Urinary bladder (tissue), 4 donors: ENCODE results near the gene RSPH1. TPM values are rescaled to one million over a fixed set of nuclear protein-coding genes. Genes with fewer than 3 reads are reported as not detected.

Experiments
- DNase-seq: peaks from one replicate; pipeline ENCODE4 v3.0.0-alpha.2; 2015; ENCODE audit errors: extremely low spot score
- H3K27ac ChIP-seq: one replicate; pipeline ENCODE4 v1.5.1; 2013; ENCODE audit warnings: low read depth, mild to moderate bottlenecking, moderate library complexity
- H3K36me3 ChIP-seq: one replicate; pipeline ENCODE4 v1.6.1; 2013; ENCODE audit warnings: mild to moderate bottlenecking, moderate library complexity; ENCODE audit not compliant: insufficient read depth
- H3K4me1 ChIP-seq: one replicate; pipeline ENCODE4 v1.6.1; 2013; ENCODE audit warnings: mild to moderate bottlenecking, moderate library complexity; ENCODE audit not compliant: insufficient read depth
- H3K4me3 ChIP-seq: one replicate; pipeline ENCODE4 v1.5.1; 2013; ENCODE audit warnings: low read depth, low read length
- WGBS: extraction: QIAGEN DNeasy Blood & Tissue Kit; methylation state at CpG from one replicate; pipeline ENCODE4 v1.1.7; 2013; 5-methylcytosine and 5-hydroxymethylcytosine counted together
- polyA plus RNA-seq: library from polyadenylated mRNA; stranded (reverse); fragments of 200-250 nt; gene quantifications from one replicate; pipeline ENCODE4 v1.2.3, GENCODE V29; 2013
- total RNA-seq: library from RNA; depleted of rRNA; stranded (reverse); fragments of >200 nt; gene quantifications from one replicate; pipeline ENCODE4 v1.2.3, GENCODE V29; 2014
- donor health status: healthy with polysubstance abuse.
- donor health status: healthy.

The RSPH1 gene
- total and polyA plus RNA-seq, 2 donors: 0.26 to 0.84 TPM

DNA sequence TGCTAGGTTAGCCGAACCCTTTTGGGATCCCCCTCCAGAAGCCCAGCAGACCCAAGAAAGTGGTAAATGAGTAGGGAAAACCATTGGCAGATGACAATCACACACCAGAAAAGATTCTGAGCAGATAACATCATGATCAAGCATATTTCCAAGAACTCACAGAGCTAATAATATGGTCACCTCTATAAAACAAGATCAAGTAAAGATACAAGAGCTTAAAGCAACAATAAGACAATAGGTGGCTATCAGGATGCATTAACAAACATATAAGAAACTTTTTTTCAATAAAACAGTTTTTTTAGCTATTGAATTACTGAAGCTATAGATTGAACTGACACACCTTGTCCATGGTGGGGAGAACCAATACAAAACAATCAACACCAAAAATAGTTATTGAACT is 63.3 kb downstream of the RSPH1 start:
- Histone ChIP-seq H3K4me1 (no peaks in the 10 kb centered on the region), H3K36me3 (no peaks in the 10 kb centered on the region), H3K27ac (no peak overlapping the region), H3K4me3 (no peak overlapping the region)
- 33% methylated on average over 1 of the region's 1 CpG for WGBS
- DNase-seq: no peak

GRCh38 chr21:42431196-42431595 is 64.8 kb downstream of the RSPH1 start:
- DNase-seq: no peak
- no peaks in the 10 kb centered on the region for H3K36me3 ChIP-seq
- no peak overlapping the region for H3K4me3 ChIP-seq
- H3K4me1 ChIP-seq: no peaks in the 10 kb centered on the region
- WGBS: 68% methylated on average over 7 of the region's 7 CpGs
- no peak overlapping the region for H3K27ac ChIP-seq

DNA sequence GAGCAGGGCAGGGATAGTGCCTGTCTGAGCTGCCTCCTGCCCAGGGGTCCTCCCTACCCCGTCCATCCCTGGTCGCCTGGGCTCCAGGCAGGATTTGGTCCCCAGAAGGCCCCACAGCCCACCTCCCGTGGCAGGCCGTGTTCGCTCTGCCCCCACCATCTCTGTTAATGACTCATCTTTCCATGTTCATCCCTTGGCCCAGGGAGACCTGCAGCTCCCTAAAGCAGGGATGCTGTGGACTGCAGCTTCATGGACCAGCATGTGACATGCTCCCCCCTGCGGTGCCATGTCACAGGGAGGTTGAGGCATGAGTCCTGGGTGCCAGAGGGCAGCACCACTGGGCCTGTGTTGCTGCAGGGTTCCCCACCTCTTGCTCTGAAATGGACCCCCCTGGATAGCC is 65.5 kb downstream of the RSPH1 start:
- no peak overlapping the region for H3K4me3 ChIP-seq
- no peak overlapping the region for H3K27ac ChIP-seq
- no peaks in the 10 kb centered on the region for H3K36me3 ChIP-seq
- WGBS: 82% methylated on average over 6 of the region's 6 CpGs
- no peaks in the 10 kb centered on the region for H3K4me1 ChIP-seq
- DNase-seq: no peak

DNA sequence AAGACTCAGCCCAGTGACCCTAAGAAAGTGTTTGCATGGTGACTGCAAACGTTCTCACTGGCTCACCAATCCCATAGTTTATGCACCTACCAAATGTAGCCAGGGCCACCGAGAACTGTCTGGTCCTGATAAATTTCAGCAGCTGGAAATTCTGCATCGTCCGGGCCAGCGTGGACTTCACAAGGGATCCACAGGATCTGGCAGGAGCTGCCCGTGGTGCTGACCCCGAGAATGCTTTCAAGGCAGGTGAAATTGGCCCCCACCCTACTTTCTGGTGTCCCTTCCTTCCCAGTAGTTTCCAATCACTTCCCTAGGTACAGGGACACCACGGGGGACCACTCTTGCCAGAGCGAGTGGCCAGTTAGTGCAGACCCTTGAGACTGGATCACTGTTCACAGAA is 66.2 kb downstream of the RSPH1 start:
- H3K36me3 ChIP-seq: no peaks in the 10 kb centered on the region
- 26% methylated on average over 9 of the region's 9 CpGs for WGBS
- H3K4me3 ChIP-seq: no peak overlapping the region
- H3K4me1 ChIP-seq: no peaks in the 10 kb centered on the region
- no peak overlapping the region for H3K27ac ChIP-seq
- DNase-seq: no peak

- 98% methylated on average over 1 of the region's 1 CpG for WGBS
- H3K36me3 ChIP-seq: no peaks in the 10 kb centered on the region
- DNase-seq: no peak
- H3K4me3 ChIP-seq: no peak overlapping the region
- H3K27ac ChIP-seq: no peak overlapping the region
- peaks cover 1% of the 10 kb centered on the region for H3K4me1 ChIP-seq
Observed at GRCh38 chr21:42429021-42429420, 67.0 kb downstream of the RSPH1 start.

DNA sequence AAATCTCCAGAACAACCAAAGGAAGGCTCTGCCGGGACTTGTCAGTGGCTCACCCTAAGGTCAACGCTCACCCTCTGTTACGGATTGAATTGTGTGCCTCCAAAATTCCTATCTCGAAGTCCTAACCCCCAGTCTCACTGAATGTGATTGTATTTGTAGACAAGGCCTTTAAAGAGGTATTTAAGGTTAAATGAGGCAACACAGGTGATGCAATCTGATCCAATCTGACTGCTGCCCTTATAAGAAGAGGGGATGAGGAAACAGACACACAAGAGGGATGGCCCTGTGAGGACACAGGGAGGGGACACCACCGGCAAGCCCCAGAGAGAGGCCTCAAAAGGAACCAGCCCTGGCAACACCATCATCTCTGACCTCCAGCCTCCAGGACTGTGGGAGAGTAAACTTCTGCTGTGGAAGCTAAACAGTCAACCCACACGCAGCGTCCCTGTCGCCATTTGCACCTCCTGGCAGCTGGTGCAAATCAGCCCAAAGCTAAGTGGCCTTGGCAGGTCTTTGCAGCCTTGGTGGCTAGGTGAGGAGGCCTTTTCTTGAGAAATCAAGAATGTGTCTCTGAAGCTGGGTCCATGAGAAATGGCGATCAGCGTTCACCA is 68.1 kb downstream of the RSPH1 start:
- WGBS: 73% methylated on average over 10 of the region's 10 CpGs

GRCh38 chr21:42426876-42427480 is 69.0 kb downstream of the RSPH1 start:
- H3K4me1 ChIP-seq: peaks cover 2% of the 10 kb centered on the region
- 83% methylated on average over 10 of the region's 10 CpGs for WGBS
- no peak for DNase-seq

More for the DNA sequence above, 68.1 kb downstream of the RSPH1 start:
- H3K27ac ChIP-seq: no peak overlapping the region
- no peak for DNase-seq
- no peak overlapping the region for H3K4me3 ChIP-seq
- H3K4me1 ChIP-seq: peaks cover 2% of the 10 kb centered on the region
- no peaks in the 10 kb centered on the region for H3K36me3 ChIP-seq

DNA sequence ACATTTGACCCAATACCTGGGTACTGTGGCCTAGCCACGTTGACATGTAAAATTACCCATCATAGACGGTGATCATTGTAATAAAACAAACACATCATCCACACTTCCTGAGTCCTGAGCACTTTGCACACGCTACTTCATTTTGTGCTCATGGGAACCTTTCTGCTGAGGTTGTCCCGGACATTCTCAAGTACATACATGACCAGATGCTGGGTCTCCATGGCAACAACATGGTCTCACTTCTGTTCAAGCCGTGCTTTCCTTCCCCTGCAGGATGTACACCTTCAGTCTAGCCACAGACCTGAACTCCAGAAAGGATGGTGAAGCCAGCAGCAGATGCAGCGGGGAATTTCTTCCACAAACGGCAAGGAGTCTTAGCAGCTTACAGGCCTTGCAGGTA is 69.6 kb downstream of the RSPH1 start:
- Histone ChIP-seq H3K27ac (no peak overlapping the region), H3K4me3 (no peak overlapping the region), H3K36me3 (no peaks in the 10 kb centered on the region), H3K4me1 (peaks cover 2% of the 10 kb centered on the region)
- 71% methylated on average over 7 of the region's 7 CpGs for WGBS
- DNase-seq: no peak

More at GRCh38 chr21:42426876-42427480, 69.0 kb downstream of the RSPH1 start:
- H3K36me3 ChIP-seq: no peaks in the 10 kb centered on the region
- H3K27ac ChIP-seq: no peak overlapping the region
- no peak overlapping the region for H3K4me3 ChIP-seq

DNA sequence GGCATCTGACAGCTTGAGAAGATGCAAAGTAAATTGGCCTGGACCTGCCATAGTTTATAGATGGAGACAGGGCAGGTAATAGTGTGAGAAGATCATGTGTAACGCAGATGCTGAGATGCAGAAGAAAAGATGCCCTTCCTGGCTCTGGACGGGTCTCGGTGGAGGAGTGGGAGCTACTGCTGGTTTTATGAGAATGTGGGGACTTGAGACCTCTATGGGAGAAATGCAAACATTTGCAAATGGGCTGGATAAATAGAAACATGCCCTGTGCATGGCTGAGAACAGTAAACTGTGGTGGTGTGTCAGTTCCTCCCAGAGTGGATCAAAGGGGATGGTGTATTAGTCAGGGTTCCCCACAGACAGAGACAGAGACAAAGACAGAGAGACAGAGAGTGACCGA is 70.4 kb downstream of the RSPH1 start:
- DNase-seq: no peak
- no peaks in the 10 kb centered on the region for H3K36me3 ChIP-seq

GRCh38 chr21:42424914-42425541 is 71.0 kb downstream of the RSPH1 start:
- DNase-seq: no peak
- no peak overlapping the region for H3K27ac ChIP-seq
- H3K4me1 ChIP-seq: peaks cover 2% of the 10 kb centered on the region
- 51% methylated on average over 12 of the region's 12 CpGs for WGBS
- no peak overlapping the region for H3K4me3 ChIP-seq
- H3K36me3 ChIP-seq: no peaks in the 10 kb centered on the region

More for the DNA sequence above, 70.4 kb downstream of the RSPH1 start:
- Histone ChIP-seq H3K27ac (no peak overlapping the region), H3K4me1 (peaks cover 2% of the 10 kb centered on the region), H3K4me3 (no peak overlapping the region)
- WGBS: 68% methylated on average over 4 of the region's 4 CpGs

- DNase-seq: no peak
- Histone ChIP-seq H3K4me1 (peaks cover 2% of the 10 kb centered on the region), H3K27ac (no peak overlapping the region), H3K4me3 (no peak overlapping the region), H3K36me3 (no peaks in the 10 kb centered on the region)
- WGBS: 75% methylated on average over 2 of the region's 2 CpGs
Observed at GRCh38 chr21:42423685-42424084, 72.3 kb downstream of the RSPH1 start.

DNA sequence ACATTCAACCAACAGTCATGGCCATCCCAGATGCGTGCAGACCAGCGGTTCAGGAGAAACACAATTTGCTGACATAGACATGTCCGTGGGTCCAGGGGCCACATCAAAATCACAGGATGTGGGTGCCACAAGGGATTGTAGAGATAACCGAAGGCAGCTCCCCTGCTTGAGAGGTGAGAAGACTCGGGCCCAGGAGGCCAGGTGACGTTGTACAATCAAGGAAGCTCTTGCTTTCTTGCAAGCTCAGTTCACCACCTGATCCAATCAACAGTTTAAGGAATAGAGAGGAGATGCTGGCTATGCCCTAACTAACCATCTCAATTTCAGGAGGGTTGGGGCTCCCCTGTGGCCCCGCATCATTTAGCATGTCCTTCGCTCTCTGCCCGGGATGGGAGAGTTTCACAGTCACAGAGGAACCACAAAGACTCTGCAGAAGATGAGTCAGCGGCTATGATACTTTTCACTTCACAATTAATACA is 72.8 kb downstream of the RSPH1 start:
- Histone ChIP-seq H3K27ac (no peak overlapping the region), H3K36me3 (no peaks in the 10 kb centered on the region), H3K4me1 (peaks cover 2% of the 10 kb centered on the region), H3K4me3 (no peak overlapping the region)
- no peak for DNase-seq
- WGBS: 79% methylated on average over 10 of the region's 10 CpGs
